KG1 (cell line): ENCODE measurements around the gene WDR35.
"Not testable (repeated sequence)": the region's sequence is repeated elsewhere in the genome, so short reads cannot be mapped to it uniquely, and the experiment has no call there.

Source experiments
- DNase-seq: peaks from one replicate; lab custom pipeline; 2025; lab: John Stamatoyannopoulos, UW

The WDR35 gene

GRCh38 chr2:19894134-19894792, 95.6 kb downstream of the WDR35 start:
- no peak for DNase-seq

DNA sequence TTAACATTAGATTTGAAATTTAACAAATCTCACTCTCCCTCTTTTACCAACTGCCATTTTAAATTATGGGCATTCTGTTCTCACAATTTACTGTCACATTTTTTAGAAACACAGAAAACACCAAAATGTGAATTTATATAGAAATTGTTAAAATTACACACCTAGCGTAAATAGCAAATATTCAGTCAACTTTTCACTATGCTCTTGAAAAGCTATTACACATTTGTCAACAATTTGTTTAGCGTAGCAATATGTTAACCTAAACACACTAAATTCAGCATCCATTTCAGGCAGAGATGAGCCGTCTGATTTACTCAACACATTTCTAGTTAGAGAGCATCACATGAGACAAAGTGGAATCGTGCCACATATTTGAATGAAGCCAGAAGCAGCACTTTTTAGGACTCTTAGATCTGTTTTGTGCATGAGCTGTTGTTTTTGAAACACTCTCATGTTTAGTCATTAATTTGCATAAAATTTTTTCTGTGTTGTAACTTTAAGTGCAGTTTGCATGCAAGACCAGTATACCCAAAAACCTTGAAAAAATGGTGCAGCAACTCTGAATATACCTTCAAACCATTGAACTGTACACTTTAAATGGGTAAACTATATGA, 96.3 kb downstream of the WDR35 start:
- DNase-seq: no peak

- peak; percentile 77 for DNase-seq
Measured at GRCh38 chr2:19891971-19892370, 97.9 kb downstream of the WDR35 start.

DNA sequence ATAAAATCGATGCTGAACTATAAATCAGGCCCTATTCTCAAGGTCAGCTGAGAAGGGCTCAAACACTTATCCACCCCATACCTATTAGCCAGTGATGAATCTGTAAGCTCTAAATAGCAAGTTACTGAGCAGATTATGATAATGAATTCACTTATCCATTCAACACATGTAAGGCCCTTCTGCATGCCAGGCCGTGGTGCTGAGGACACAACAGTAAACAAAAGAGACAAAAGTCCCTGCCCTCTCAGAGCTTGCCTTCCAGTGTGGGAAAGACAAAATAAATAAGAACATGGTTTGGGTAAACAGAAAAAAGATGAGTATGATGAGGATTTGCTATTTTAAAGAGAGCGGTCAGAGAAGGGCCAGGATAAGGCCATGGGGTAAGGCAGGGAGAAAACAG, 99.8 kb downstream of the WDR35 start:
- no peak for DNase-seq

DNA sequence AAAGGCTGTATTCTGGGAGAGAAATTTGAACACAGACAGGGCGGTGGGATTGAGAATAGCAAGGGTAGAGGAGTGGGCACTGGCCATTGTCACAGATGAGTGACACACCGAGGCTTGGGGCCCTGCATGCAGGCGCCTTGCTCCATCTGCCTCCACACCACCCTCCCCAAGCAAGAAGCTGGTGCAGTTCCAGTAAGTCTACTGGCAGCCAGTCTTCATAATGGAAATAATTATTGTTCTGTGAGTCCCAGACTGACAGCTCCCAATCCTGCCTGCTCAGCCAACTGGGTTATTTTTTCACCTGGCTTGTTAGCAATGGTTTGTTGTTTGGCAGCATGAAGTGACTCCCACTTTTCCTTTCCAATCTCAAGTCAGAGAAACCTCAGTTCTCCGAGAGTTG, 101.1 kb downstream of the WDR35 start:
- DNase-seq: no peak

- DNase-seq: no peak
Measured at GRCh38 chr2:19887510-19887909, 102.4 kb downstream of the WDR35 start.

DNA sequence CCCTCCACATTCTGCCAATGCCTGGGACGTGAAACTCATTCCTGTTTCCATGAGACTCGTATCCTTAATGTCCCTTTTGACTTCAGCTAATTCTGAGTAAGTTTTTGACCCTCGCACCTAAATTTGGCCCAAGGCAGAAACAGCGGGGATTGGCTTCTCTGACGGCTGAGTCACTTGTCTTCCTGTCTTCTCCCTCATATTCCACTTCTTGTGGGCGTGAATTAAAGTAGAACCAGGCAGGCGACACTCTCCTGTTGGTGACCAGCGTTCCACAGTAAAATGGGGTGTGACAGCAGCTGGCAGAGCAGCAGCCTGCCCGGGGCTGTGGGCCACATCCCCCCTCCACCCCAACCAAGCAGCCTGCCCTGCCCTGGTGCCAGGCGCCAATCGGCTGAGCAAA, 103.6 kb downstream of the WDR35 start:
- DNase-seq: no peak

DNA sequence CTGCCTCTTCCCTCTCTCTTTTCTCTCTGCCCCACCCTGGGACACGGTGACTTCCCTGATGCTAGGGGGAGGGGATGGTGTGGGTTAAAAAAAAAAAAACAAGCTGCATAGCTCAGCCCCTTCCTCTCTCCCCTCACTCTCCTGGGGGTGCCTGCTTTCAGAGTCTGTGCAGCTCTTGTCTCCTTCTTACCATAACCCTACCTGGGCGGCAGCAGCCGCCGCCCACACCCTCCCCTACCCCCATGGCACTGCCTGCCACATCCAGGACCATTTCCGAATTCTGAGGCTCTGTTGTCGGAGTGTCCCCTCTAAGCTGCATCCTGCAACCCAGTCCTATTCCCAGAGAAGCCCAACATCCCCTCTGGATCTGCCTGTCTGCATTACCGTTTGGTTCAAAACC, 104.1 kb downstream of the WDR35 start:
- no peak for DNase-seq

DNA sequence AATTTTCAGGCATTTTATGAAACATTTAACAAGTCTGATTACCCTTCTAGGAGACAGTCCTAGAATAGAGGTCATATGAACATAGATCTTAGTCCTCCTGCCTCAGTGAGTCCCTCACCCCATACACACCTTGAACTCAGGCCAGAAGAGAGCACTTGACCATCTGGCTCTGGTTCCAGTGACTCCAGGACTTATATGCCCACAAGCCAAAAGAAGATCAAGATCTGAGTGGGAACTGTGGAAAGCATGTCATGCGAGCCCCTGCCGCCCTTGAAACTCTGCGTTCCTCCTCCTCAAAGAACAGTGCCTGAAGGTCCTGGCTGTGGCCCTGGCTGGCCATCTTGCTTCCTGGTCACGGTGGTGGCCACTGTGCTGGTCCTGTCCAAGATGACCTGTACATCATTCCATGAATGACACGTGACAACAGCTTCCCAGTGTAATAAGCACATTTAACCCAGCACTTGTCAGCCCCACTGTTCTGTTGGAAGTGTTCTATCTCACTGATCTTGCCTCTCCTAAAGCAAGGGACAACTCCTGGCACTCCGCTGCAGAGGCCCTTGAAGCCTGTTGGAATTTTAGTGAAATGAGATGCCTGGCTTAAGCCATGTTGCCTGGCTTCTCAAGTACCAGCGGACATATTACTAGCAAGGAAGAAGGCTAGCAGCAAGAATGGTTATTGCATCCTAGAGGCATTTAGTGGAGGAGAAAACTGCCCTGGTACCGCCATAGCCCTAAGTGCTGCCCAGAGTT, 105.8 kb downstream of the WDR35 start:
- no peak for DNase-seq

GRCh38 chr2:19883486-19883885, 106.4 kb downstream of the WDR35 start:
- no peak for DNase-seq

DNA sequence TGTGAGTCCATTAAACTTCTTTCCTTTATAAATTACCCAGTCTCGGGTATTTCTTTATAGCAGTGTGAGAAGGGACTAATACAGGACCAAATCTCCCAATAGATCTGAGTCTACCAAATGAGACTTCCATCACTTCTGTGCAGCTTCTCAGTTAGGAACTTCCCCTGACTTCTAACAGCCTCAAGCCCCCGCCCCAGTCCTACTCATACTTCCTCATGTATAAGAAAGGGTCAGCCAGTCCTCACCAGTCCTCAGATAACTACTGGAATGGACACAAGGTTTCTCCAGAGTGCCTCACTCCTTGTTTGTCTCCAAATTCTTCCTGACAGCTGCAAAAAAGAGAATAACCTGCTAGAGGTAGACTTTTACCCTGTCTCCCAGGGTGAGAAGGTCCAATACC, 107.6 kb downstream of the WDR35 start:
- DNase-seq: no peak

- no peak for DNase-seq
Measured at GRCh38 chr2:19881908-19882265, 108.0 kb downstream of the WDR35 start.

GRCh38 chr2:19881221-19881907, 108.5 kb downstream of the WDR35 start:
- DNase-seq: no peak

GRCh38 chr2:19880191-19880590, 109.7 kb downstream of the WDR35 start:
- not testable (repeated sequence) for DNase-seq

DNA sequence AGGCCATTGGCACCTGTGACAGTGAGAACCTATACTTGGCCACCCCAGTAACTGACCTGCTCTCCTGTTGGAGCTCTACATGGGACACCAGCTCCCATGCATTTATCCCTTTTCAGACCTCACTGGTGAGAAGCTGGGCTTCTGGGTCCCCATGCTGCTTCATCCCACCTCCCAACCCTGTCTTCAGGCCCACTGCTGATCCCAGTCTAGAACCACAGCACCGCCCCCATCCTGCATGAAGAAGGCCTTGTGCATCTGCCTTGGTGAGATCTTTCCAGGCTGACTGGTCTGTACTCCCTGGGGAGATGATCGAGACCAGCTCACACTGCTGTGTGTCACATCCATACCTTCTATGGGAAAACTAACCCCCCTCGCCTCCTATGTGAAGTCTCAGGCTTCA, 110.8 kb downstream of the WDR35 start:
- DNase-seq: no peak

- DNase-seq: no peak
Measured at GRCh38 chr2:19878268-19879046, 111.4 kb downstream of the WDR35 start.

DNA sequence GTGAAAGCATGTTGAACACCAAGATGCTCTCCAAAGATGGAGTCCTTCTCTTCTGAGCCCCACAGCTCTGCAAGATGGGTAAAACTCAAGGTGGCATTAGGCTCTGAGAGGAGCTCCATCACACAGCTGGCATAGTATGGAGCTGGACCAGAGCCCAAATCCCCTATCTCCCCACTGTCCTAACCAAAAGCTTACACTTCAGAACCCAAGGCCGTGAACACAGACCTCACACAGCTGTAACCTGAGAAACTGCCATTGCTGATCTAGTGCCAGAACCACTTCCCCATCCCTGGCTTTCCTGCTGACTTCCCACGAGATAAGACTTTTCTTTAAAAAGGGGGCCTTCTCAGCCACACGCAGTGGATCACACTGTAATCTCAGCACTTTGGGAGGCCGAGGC, 113.2 kb downstream of the WDR35 start:
- DNase-seq: no peak

GRCh38 chr2:19875280-19875679, 114.6 kb downstream of the WDR35 start:
- no peak for DNase-seq

- DNase-seq: no peak
Measured at GRCh38 chr2:19874726-19875125, 115.2 kb downstream of the WDR35 start.

DNA sequence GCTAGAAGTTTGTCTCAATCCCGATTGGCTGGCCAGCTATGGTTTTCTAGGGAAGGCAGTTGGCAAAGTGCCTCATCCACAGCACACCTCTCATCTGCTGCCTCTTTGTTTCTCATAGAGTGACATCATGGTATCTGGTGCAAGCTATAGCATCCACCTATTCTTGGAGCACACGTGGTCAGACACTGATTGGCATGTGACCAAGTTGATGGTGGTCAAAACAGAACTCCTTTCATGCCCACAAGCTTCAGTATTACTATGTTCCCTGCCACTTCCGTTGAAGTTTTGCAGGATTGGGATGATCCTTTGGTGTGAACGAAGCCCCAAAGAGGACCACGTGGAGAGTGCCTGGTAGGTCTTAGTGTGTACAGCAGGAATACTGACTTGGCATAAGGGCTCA, 116.9 kb downstream of the WDR35 start:
- no peak for DNase-seq

- DNase-seq: no peak
Measured at GRCh38 chr2:19872302-19872701, 117.6 kb downstream of the WDR35 start.

GRCh38 chr2:19871836-19872235, 118.1 kb downstream of the WDR35 start:
- DNase-seq: no peak
